H1 (cell line): ENCODE results near the gene OR13J1. TPM values are rescaled to one million over a fixed set of nuclear protein-coding genes. Genes with fewer than 3 reads are reported as not detected.

Source experiments
- CTCF ChIA-PET: fragments of 300-600 bp; sonication (Branson Sonifier 250); formaldehyde crosslinking; loops from one replicate; lab custom pipeline; 2021; ENCODE audit not compliant: partially characterized antibody; lab: Charles Lee
- POLR2A ChIA-PET: fragments of 300-600 bp; sonication (Branson Sonifier 250); formaldehyde crosslinking; loops from one replicate; lab custom pipeline; 2021; ENCODE audit warnings: inconsistent platforms; ENCODE audit not compliant: partially characterized antibody; lab: Charles Lee
- DNase-seq, 2 experiments: peaks; one replicate each; pipeline versions ENCODE4 v3.0.0 to v3.0.0-alpha.2; 2010 to 2022; ENCODE audit warnings: low spot score in 2 of 2, low read depth in 1 of 2, mixed read lengths in 1 of 2
- FAIRE-seq: peaks from 2 replicates; lab custom pipeline; 2011; peaks lifted over from hg19 to GRCh38; lab: Jason Lieb, UNC
- H2AFZ ChIP-seq: 2 replicates; pipeline ENCODE4 v1.8.1; 2012; ENCODE audit warnings: low read length, inconsistent platforms
- H2AK5ac ChIP-seq: 2 replicates; pipeline ENCODE4 v1.6.1; 2013; ENCODE audit warnings: low read depth, low read length
- H2BK120ac ChIP-seq: replicated peaks from 2 replicates; pipeline ENCODE3; 2013; ENCODE audit warnings: low read depth, low read length, inconsistent platforms
- H2BK12ac ChIP-seq: 2 replicates; pipeline ENCODE4 v1.6.1; 2013; ENCODE audit warnings: low read depth, low read length
- H2BK15ac ChIP-seq: 2 replicates; pipeline ENCODE4 v1.6.1; 2013; ENCODE audit warnings: low read length
- H2BK20ac ChIP-seq: 2 replicates; pipeline ENCODE4 v1.6.1; 2013; ENCODE audit warnings: low read length
- H2BK5ac ChIP-seq: 2 replicates; pipeline ENCODE4 v1.6.1; 2013; ENCODE audit warnings: low read depth, low read length
- H3K14ac ChIP-seq: 2 replicates; pipeline ENCODE4 v1.6.1; 2013; ENCODE audit warnings: inconsistent platforms; ENCODE audit not compliant: insufficient read length
- H3K18ac ChIP-seq: 2 replicates; pipeline ENCODE4 v1.6.1; 2013; ENCODE audit warnings: low read length; ENCODE audit errors: extremely low read depth
- H3K23ac ChIP-seq: 2 replicates; pipeline ENCODE4 v1.6.1; 2013; ENCODE audit warnings: inconsistent platforms; ENCODE audit not compliant: insufficient read length
- H3K23me2 ChIP-seq: 2 replicates; pipeline ENCODE4 v1.6.1; 2013; ENCODE audit warnings: low read depth, low read length
- H3K27ac ChIP-seq: 2 replicates; pipeline ENCODE4 v1.6.1; 2011; ENCODE audit warnings: low read depth, low read length, inconsistent platforms
- H3K27me3 ChIP-seq, 4 experiments: replicated peaks in 1 of 4; 1 replicate in 1 of 4; 2 replicates in 3 of 4; pipeline versions ENCODE4 v1.6.1 to v1.8.1; 2011 to 2013; ENCODE audit warnings: low read length in 3 of 4, mild to moderate bottlenecking in 3 of 4, inconsistent platforms in 2 of 4, mixed read lengths in 2 of 4, moderate library complexity in 1 of 4; ENCODE audit not compliant: control insufficient read depth in 3 of 4, insufficient read depth in 3 of 4; ENCODE audit errors: extremely low read depth in 1 of 4
- H3K36me3 ChIP-seq, 4 experiments: 2 replicates each; pipeline versions ENCODE4 v1.6.1 to v1.8.1; 2011 to 2013; ENCODE audit warnings: mild to moderate bottlenecking in 4 of 4, low read length in 3 of 4, moderate library complexity in 2 of 4, control low read depth in 1 of 4, inconsistent platforms in 1 of 4; ENCODE audit not compliant: insufficient read depth in 4 of 4, control insufficient read depth in 2 of 4
- H3K4ac ChIP-seq: replicated peaks from 2 replicates; pipeline ENCODE3; 2013; ENCODE audit warnings: low read length, low read depth, mixed read lengths, inconsistent platforms; ENCODE audit not compliant: insufficient read length
- H3K4me1 ChIP-seq, 4 experiments: replicated peaks in 1 of 4; 1 replicate in 1 of 4; 2 replicates in 3 of 4; pipeline versions ENCODE4 v1.6.1 to v1.8.1; 2011 to 2013; ENCODE audit warnings: low read length in 3 of 4, inconsistent platforms in 2 of 4, mixed read lengths in 1 of 4; ENCODE audit not compliant: insufficient read depth in 4 of 4, control insufficient read depth in 3 of 4
- H3K4me2 ChIP-seq, 2 experiments: 2 replicates each; pipeline versions ENCODE4 v1.6.1 to v1.8.1; 2011 to 2013; ENCODE audit warnings: low read depth in 2 of 2, low read length in 2 of 2, control low read depth in 1 of 2, inconsistent platforms in 1 of 2, mild to moderate bottlenecking in 1 of 2; ENCODE audit not compliant: insufficient read depth in 1 of 2
- H3K4me3 ChIP-seq, 4 experiments: fragments of 200-600, 300-600 bp in 1 of 4; sonication (generic), shearing (Covaris generic), sonication (Bioruptor Twin) in 1 of 4; 2 replicates each; pipeline versions ENCODE4 v1.5.1 to v1.8.1; 2011 to 2016; ENCODE audit warnings: low read length in 4 of 4, low read depth in 3 of 4, control low read depth in 2 of 4, inconsistent platforms in 2 of 4, mild to moderate bottlenecking in 2 of 4, mixed read lengths in 1 of 4, moderate library complexity in 1 of 4; ENCODE audit not compliant: insufficient read depth in 2 of 4; ENCODE audit errors: extremely low read depth in 1 of 4
- H3K56ac ChIP-seq: replicated peaks from 2 replicates; pipeline ENCODE3; 2013; ENCODE audit warnings: low read depth, mild to moderate bottlenecking, mixed read lengths, low read length, inconsistent platforms; ENCODE audit not compliant: insufficient read length
- H3K79me1 ChIP-seq: 2 replicates; pipeline ENCODE4 v1.6.1; 2013; ENCODE audit warnings: low read depth, low read length, control low read depth
- H3K79me2 ChIP-seq, 2 experiments: 2 replicates each; pipeline versions ENCODE4 v1.6.1 to v1.8.1; 2012 to 2013; ENCODE audit warnings: low read length in 2 of 2, mild to moderate bottlenecking in 2 of 2, inconsistent platforms in 1 of 2; ENCODE audit not compliant: insufficient read depth in 2 of 2, control insufficient read depth in 1 of 2
- H3K9ac ChIP-seq, 4 experiments: replicated peaks in 1 of 4; 1 replicate in 1 of 4; 2 replicates in 3 of 4; pipeline versions ENCODE4 v1.6.1 to v1.8.1; 2011 to 2013; ENCODE audit warnings: low read depth in 3 of 4, low read length in 3 of 4, control low read depth in 2 of 4, mild to moderate bottlenecking in 2 of 4, moderate library complexity in 2 of 4, inconsistent platforms in 1 of 4; ENCODE audit errors: extremely low read depth in 1 of 4
- H3K9me3 ChIP-seq, 2 experiments: 2 replicates each; pipeline versions ENCODE4 v1.6.1 to v1.8.1; 2012 to 2013; ENCODE audit warnings: mild to moderate bottlenecking in 2 of 2, moderate library complexity in 2 of 2, control low read depth in 1 of 2, inconsistent platforms in 1 of 2, low read depth in 1 of 2, low read length in 1 of 2, mixed read lengths in 1 of 2; ENCODE audit not compliant: insufficient read depth in 2 of 2
- H4K20me1 ChIP-seq, 2 experiments: replicated peaks in 1 of 2; 2 replicates each; pipeline versions ENCODE3 to v1.8.1; 2011 to 2013; ENCODE audit warnings: inconsistent platforms in 2 of 2, low read length in 2 of 2, mild to moderate bottlenecking in 1 of 2; ENCODE audit not compliant: insufficient read depth in 2 of 2, control insufficient read depth in 1 of 2
- H4K5ac ChIP-seq: 2 replicates; pipeline ENCODE4 v1.6.1; 2013; ENCODE audit warnings: low read length, low read depth, mixed read lengths, inconsistent platforms; ENCODE audit not compliant: insufficient read length
- H4K8ac ChIP-seq: 2 replicates; pipeline ENCODE4 v1.8.0; 2013; ENCODE audit warnings: mild to moderate bottlenecking, moderate library complexity, low read length, inconsistent platforms; ENCODE audit not compliant: insufficient read depth; ENCODE audit errors: extremely low read depth
- H4K91ac ChIP-seq: replicated peaks from 2 replicates; pipeline ENCODE3; 2013; ENCODE audit warnings: low read length, mixed read lengths, inconsistent platforms; ENCODE audit not compliant: insufficient read length
- CEBPB ChIP-seq: IDR thresholded peaks from 2 replicates; pipeline ENCODE4 v1.6.1; 2012; ENCODE audit warnings: low read depth, low read length
- CREB1 ChIP-seq: IDR thresholded peaks from 2 replicates; pipeline ENCODE4 v1.6.1; 2012; ENCODE audit warnings: inconsistent platforms
- KDM4A ChIP-seq: IDR thresholded peaks from one replicate; pipeline ENCODE4 v1.7.1; 2012; ENCODE audit warnings: low read depth, mild to moderate bottlenecking, moderate library complexity, low read length, inconsistent platforms; ENCODE audit not compliant: severe bottlenecking
- SAP30 ChIP-seq: fragments of 300-600 bp; sonication (generic); IDR thresholded peaks from 2 replicates; pipeline ENCODE4 v1.7.1; 2012; ENCODE audit warnings: low read length, moderate library complexity, mild to moderate bottlenecking, inconsistent platforms; ENCODE audit not compliant: insufficient read depth, insufficient replicate concordance
- SIN3A ChIP-seq, 2 experiments: IDR thresholded peaks in 1 of 2; conservative IDR thresholded peaks in 1 of 2; 2 replicates each; pipeline ENCODE4 v1.6.1; 2011 to 2012; ENCODE audit warnings: low read length in 2 of 2, improper control_type of control experiment in 1 of 2, low read depth in 1 of 2, mild to moderate bottlenecking in 1 of 2
- SP4 ChIP-seq: IDR thresholded peaks from 2 replicates; pipeline ENCODE4 v1.6.1; 2012; ENCODE audit warnings: low read length, inconsistent platforms
- TEAD4 ChIP-seq: IDR thresholded peaks from 2 replicates; pipeline ENCODE4 v1.6.1; 2012; ENCODE audit warnings: low read depth, low read length, inconsistent platforms, mixed read lengths
- ZNF274 ChIP-seq: IDR thresholded peaks from 2 replicates; pipeline ENCODE4 v1.7.0; 2012; ENCODE audit warnings: low read length, borderline replicate concordance; ENCODE audit errors: extremely low read depth
- polyA plus RNA-seq, 7 experiments: library from polyadenylated mRNA; depleted of rRNA in 3 of 7; stranded (reverse) in 5 of 7; unstranded in 2 of 7; fragments of >200 nt in 5 of 7; fragments of 200-250 nt in 2 of 7; gene quantifications; 1 replicate in 5 of 7; 2 replicates in 1 of 7; 4 replicates in 1 of 7; pipeline versions ENCODE4 v1.2.1 to v1.2.3, GENCODE V29; 2011 to 2013; ENCODE audit warnings: missing spikeins in 2 of 7, mixed read lengths in 2 of 7
- total RNA-seq: library from RNA; stranded (reverse); fragmentation: NEBNext Ultra II Directional; extraction: Animal tissue kit (Norgen Biotek cat#: 25700); gene quantifications from 2 replicates; pipeline ENCODE4 v1.2.1, GENCODE V29; 2021
- TF ChIP-seq, protein P1 (sequence below): IDR thresholded peaks from 2 replicates; pipeline ENCODE4 v1.6.1; 2011; ENCODE audit warnings: low read length, improper control_type of control experiment
- TF ChIP-seq, protein P2 (sequence below): IDR thresholded peaks from 2 replicates; pipeline ENCODE4 v1.6.1; 2012; ENCODE audit warnings: low read length, inconsistent platforms

OR13J1 gene
- total and polyA plus RNA-seq, 2 of the 8 experiments (the other 6 are each of a cell fraction or from before 2014, with no cell fraction given): not detected

DNA sequence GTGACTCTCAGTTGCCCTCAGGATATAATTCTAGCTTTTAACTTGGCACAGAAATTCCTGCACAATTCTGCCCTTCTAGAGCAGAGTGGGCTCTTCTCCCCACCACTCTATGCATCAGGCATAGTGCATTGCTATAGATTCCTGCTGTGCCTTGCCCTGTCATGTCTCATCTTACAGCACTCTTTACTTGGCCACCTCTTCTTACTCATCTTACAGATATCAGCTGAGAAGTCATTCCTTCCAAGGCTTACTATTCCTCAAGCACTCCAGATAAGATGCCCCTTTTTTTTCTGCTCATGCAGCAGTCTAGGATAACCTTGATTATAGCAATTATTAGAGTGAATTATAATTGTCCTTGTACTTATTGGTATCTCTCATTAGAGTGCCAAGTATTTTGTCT is 47.3 kb downstream of the OR13J1 start (continued):
- TF ChIP-seq TEAD4: no peak

DNA sequence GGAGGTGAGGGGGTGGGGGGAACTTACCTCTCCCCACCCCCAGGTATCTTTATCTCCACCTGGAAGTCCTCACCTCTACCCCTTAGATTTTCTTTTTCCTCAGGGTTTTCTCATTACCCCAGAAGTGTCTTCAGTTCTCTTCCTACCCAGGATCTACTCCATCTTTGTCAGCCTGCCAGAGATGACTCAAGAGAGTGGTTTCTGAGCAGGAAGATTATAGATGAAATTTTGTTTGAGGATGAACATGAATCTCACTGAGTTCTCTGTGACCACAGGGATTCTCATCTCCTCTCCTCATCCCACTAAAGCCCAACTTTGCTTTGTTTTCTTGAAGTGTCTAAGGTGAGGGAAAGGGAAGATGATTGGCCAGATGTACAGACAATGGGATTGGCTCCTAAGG is 50.1 kb downstream of the OR13J1 start:
- Histone ChIP-seq H4K91ac (no peak overlapping the region), H3K4me2 (no peak overlapping the region), H2BK15ac (no peak overlapping the region), H3K79me1 (no peaks in the 10 kb centered on the region), H3K23me2 (no peaks in the 10 kb centered on the region; the same call in 1 of the 2 replicates), H2BK12ac (no peak overlapping the region), H2BK120ac (no peak overlapping the region), H3K9me3 (no peaks in the 10 kb centered on the region), H2BK5ac (no peak overlapping the region), H3K4me3 (no peak overlapping the region), H4K8ac (no peak overlapping the region), H3K9ac (no peak overlapping the region), H3K27me3 (no peaks in the 10 kb centered on the region), H2AK5ac (no peak overlapping the region), H4K20me1 (no peaks in the 10 kb centered on the region), H3K14ac (no peak overlapping the region), H3K4me1 (peaks cover 0 to 8% (median 3%) of the 10 kb centered on the region in 4 experiments; a peak in 1 of 7 replicates), H3K4ac (no peak overlapping the region), H3K18ac (no peak overlapping the region), H4K5ac (no peak overlapping the region), H3K56ac (no peak overlapping the region), H3K79me2 (no peaks in the 10 kb centered on the region), H3K36me3 (no peaks in the 10 kb centered on the region), H3K27ac (no peak overlapping the region), H2AFZ (no peak overlapping the region), H3K23ac (no peak overlapping the region), H2BK20ac (no peak overlapping the region; the same call in 1 of the 2 replicates)
- DNase-seq (no peak), FAIRE-seq (no peak)
- POLR2A ChIA-PET: interaction anchor here (1.1 kb wide), 1 partner anchor 14 kb away, joined by 3 read pairs; no protein-coding TSS in a partner anchor
- CTCF ChIA-PET: interaction anchor here (0.6 to 9.9 kb wide), 3 partner anchors 13 to 62 kb away, joined by 3 to 172 read pairs (median 8); no protein-coding TSS in a partner anchor
- TF ChIP-seq KDM4A: no peak
- TF ChIP-seq, protein P1, sequence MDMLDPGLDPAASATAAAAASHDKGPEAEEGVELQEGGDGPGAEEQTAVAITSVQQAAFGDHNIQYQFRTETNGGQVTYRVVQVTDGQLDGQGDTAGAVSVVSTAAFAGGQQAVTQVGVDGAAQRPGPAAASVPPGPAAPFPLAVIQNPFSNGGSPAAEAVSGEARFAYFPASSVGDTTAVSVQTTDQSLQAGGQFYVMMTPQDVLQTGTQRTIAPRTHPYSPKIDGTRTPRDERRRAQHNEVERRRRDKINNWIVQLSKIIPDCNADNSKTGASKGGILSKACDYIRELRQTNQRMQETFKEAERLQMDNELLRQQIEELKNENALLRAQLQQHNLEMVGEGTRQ: no peak
- TF ChIP-seq CEBPB: no peak
- no peak for TF ChIP-seq SAP30
- TF ChIP-seq SIN3A (conservative IDR thresholded peaks at IDR 0.05 in 1 of 2, IDR thresholded peaks at IDR 0.05 in 1 of 2; ENCODE audit: low read depth in 1 of 2, low read length in 2 of 2): no peak
- TF ChIP-seq SP4: no peak
- TF ChIP-seq ZNF274: no peak
- TF ChIP-seq, protein P2, sequence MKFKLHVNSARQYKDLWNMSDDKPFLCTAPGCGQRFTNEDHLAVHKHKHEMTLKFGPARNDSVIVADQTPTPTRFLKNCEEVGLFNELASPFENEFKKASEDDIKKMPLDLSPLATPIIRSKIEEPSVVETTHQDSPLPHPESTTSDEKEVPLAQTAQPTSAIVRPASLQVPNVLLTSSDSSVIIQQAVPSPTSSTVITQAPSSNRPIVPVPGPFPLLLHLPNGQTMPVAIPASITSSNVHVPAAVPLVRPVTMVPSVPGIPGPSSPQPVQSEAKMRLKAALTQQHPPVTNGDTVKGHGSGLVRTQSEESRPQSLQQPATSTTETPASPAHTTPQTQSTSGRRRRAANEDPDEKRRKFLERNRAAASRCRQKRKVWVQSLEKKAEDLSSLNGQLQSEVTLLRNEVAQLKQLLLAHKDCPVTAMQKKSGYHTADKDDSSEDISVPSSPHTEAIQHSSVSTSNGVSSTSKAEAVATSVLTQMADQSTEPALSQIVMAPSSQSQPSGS: no peak
- no peak for TF ChIP-seq CREB1
